SK-N-SH (cell line): ENCODE measurements around the gene ZDHHC11B. TPM values are rescaled to one million over a fixed set of nuclear protein-coding genes. Genes with fewer than 3 reads are reported as not detected.
"Not testable (repeated sequence)": the region's sequence is repeated elsewhere in the genome, so short reads cannot be mapped to it uniquely, and the experiment has no call there.

Source experiments
- CTCF ChIA-PET: fragments of 300-600, 350-600 bp; formaldehyde crosslinking; extraction: SDS; loops from one replicate; lab custom pipeline; 2021; lab: Yijun Ruan, JAX
- POLR2A ChIA-PET: fragments of 350-600 bp; sonication (Branson Sonifier 250); formaldehyde crosslinking; extraction: SDS; loops from one replicate; lab custom pipeline; 2020; ENCODE audit warnings: antibody characterized with exemption, inconsistent platforms; lab: Yijun Ruan, JAX
- DNase-seq: peaks from one replicate; pipeline ENCODE4 v3.0.0; 2012
- H2AFZ ChIP-seq: fragments of 200-600 bp; sonication (generic); 2 replicates; pipeline ENCODE4 v1.8.1; 2016; ENCODE audit warnings: antibody characterized with exemption, mild to moderate bottlenecking, low read depth
- H3F3A ChIP-seq: fragments of 200-600 bp; sonication (generic); replicated peaks from 2 replicates; pipeline ENCODE3; 2016; ENCODE audit warnings: antibody characterized with exemption, mild to moderate bottlenecking; ENCODE audit not compliant: insufficient read depth
- H3K27ac ChIP-seq, 2 experiments: fragments of 200-500 bp in 1 of 2; fragments of 200-600 bp in 1 of 2; sonication (Bioruptor generic) in 1 of 2; sonication (generic), shearing (Covaris generic) in 1 of 2; 2 replicates each; pipeline versions ENCODE4 v1.5.1 to v1.6.1; 2014 to 2016; ENCODE audit warnings: low read depth in 2 of 2, inconsistent platforms in 1 of 2, low read length in 1 of 2, mild to moderate bottlenecking in 1 of 2, mixed read lengths in 1 of 2
- H3K27me3 ChIP-seq: fragments of 200-600 bp; sonication (generic), shearing (Covaris generic); 2 replicates; pipeline ENCODE4 v1.6.1; 2016; ENCODE audit warnings: mixed run types; ENCODE audit not compliant: insufficient read depth
- H3K36me3 ChIP-seq, 2 experiments: fragments of 200-500 bp in 1 of 2; fragments of 200-600 bp in 1 of 2; sonication (Bioruptor generic) in 1 of 2; sonication (generic) in 1 of 2; replicated peaks in 1 of 2; 2 replicates each; pipeline versions ENCODE3 to v1.5.1; 2014 to 2016; ENCODE audit warnings: low read length in 1 of 2, mild to moderate bottlenecking in 1 of 2; ENCODE audit not compliant: insufficient read depth in 2 of 2, control insufficient read depth in 1 of 2
- H3K4me1 ChIP-seq, 2 experiments: fragments of 200-500 bp in 1 of 2; fragments of 200-600 bp in 1 of 2; sonication (Bioruptor generic) in 1 of 2; sonication (generic), shearing (Covaris generic) in 1 of 2; 2 replicates each; pipeline versions ENCODE4 v1.5.1 to v1.6.1; 2014 to 2016; ENCODE audit warnings: low read depth in 1 of 2, low read length in 1 of 2, mixed run types in 1 of 2; ENCODE audit not compliant: insufficient read depth in 2 of 2, control insufficient read depth in 1 of 2
- H3K4me2 ChIP-seq: fragments of 200-600 bp; sonication (generic), shearing (Covaris generic); 2 replicates; pipeline ENCODE4 v1.6.1; 2017; ENCODE audit warnings: mixed run types
- H3K4me3 ChIP-seq, 2 experiments: fragments of 200-500 bp in 1 of 2; fragments of 200-600 bp in 1 of 2; sonication (Bioruptor generic) in 1 of 2; sonication (generic), shearing (Covaris generic) in 1 of 2; 2 replicates each; pipeline versions ENCODE4 v1.5.1 to v1.8.1; 2014 to 2016; ENCODE audit warnings: low read depth in 2 of 2, inconsistent platforms in 1 of 2, low read length in 1 of 2, mild to moderate bottlenecking in 1 of 2, mixed read lengths in 1 of 2, moderate library complexity in 1 of 2
- H3K79me2 ChIP-seq: fragments of 200-600 bp; sonication (generic); 2 replicates; pipeline ENCODE4 v1.8.1; 2017; ENCODE audit warnings: mild to moderate bottlenecking; ENCODE audit not compliant: insufficient read depth
- H3K9ac ChIP-seq: fragments of 200-600 bp; sonication (generic); 2 replicates; pipeline ENCODE4 v1.6.1; 2017; ENCODE audit warnings: mixed run types
- H3K9me2 ChIP-seq: fragments of 200-600 bp; sonication (generic); 2 replicates; pipeline ENCODE4 v1.6.1; 2017; ENCODE audit warnings: mixed run types
- H3K9me3 ChIP-seq: fragments of 200-600 bp; sonication (generic); 2 replicates; pipeline ENCODE4 v1.6.1; 2017; ENCODE audit warnings: mixed run types, mild to moderate bottlenecking, moderate library complexity
- H4K20me1 ChIP-seq: fragments of 200-600 bp; sonication (generic); 2 replicates; pipeline ENCODE4 v1.6.1; 2017; ENCODE audit warnings: mild to moderate bottlenecking, mixed run types; ENCODE audit not compliant: insufficient read depth
- EZH2phosphoT487 ChIP-seq: fragments of 200-600 bp; sonication (generic); IDR thresholded peaks from 2 replicates; pipeline ENCODE4 v1.6.1; 2017; ENCODE audit warnings: low read depth, mixed run types, mild to moderate bottlenecking, antibody characterized with exemption, moderate library complexity, borderline replicate concordance
- WGBS: methylation state at CpG from one replicate; pipeline ENCODE4 v1.1.6; 2017; ENCODE audit warnings: low lambda C conversion rate; 5-methylcytosine and 5-hydroxymethylcytosine counted together
- polyA plus RNA-seq, 3 experiments: library from polyadenylated mRNA; depleted of rRNA; stranded (reverse); fragments of >200 nt; gene quantifications; 2 replicates each; pipeline ENCODE4 v1.2.3, GENCODE V29; 2012
- TF ChIP-seq, protein P1 (sequence below): IDR thresholded peaks from 2 replicates; pipeline ENCODE4 v1.4.0; 2012; ENCODE audit warnings: low read depth, borderline replicate concordance

Gene ZDHHC11B
- polyA plus RNA-seq, 1 of the 3 experiments (the other 2 are of a cell fraction): not detected

DNA sequence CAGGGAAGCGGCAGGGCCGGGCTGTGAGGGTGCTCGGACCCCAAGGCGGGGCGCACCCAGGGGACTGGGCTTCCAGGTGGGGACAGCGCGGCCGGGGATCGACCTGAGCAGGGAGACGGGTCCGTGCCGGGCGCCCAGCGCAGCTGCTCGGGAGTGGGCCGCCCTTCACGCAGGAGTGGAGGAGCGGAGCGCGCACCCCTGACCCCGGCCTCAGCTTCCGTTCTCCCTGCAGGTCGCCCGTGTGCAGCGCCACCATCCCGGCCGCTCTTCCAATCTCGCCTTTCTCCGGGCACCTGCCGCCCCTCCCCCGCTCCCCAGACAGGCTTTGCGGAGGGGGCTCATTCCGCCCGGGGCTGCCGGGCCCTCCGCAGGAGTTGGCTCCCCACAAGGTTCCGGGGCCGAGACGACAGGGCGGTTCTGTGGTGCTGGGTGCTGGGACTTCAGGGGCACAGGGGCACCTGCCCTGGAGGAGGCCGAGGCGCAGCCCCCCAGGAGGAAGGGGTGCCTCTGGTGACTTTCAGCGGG is 714 bp upstream of the ZDHHC11B start:
- peak; percentile 40 for DNase-seq
- H3K36me3 ChIP-seq, H4K20me1 ChIP-seq, H3K79me2 ChIP-seq, H3F3A ChIP-seq, H3K9me3 ChIP-seq, H3K4me1 ChIP-seq, H2AFZ ChIP-seq, H3K27me3 ChIP-seq, H3K9me2 ChIP-seq, POLR2A ChIA-PET, CTCF ChIA-PET, H3K9ac ChIP-seq, H3K27ac ChIP-seq: not testable (repeated sequence)
- Histone ChIP-seq H3K4me2 (peak overlapping the region; percentile 80), H3K4me3 (peak overlapping the region; percentile 50 to 55; a peak in 3 of 4 replicates)
- 3% methylated on average over 18 of the region's 43 CpGs for WGBS

DNA sequence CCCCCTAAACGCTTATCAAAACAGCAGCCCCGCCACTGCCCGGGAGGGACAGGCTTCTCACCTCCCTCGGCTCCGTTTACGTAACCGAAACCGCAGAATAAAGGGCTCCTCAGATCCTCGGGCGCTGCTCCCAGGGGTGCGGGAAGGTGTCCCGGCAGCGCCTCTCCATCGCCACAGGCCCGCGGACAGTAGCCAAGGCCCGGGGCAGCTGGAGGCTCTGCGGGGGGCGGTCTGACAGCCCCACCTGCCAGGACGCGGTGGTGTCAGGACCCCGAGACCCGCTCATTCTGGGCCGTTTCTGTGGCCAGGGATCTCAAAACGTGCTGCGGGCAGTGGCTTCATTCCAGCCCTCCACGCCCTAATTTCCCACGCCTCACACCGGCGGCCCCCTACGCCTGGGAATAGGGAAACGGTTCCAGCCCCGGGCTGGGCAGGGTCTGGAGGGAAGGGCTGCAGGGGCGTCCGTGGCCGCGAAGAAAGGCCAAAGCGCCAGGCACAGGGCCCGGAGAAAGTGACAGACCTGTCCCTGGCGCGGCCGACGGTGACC is 575 bp downstream of the ZDHHC11B start:
- WGBS: 1% methylated on average over 17 of the region's 43 CpGs
- TF ChIP-seq EZH2phosphoT487: 0 out of 2 replicates have a peak, but pooled peaks have one; percentile 45
- Histone ChIP-seq H3K4me3 (peak overlapping the region in 1 of 2 experiments; percentile 55; a peak in 2 of 4 replicates), H3K4me2 (peak overlapping the region; percentile 71)
- H2AFZ ChIP-seq, CTCF ChIA-PET, H3K9me3 ChIP-seq, H3K9me2 ChIP-seq, H3K79me2 ChIP-seq, H3K4me1 ChIP-seq, H4K20me1 ChIP-seq, POLR2A ChIA-PET, H3K27ac ChIP-seq, H3K36me3 ChIP-seq, H3K27me3 ChIP-seq, H3F3A ChIP-seq, H3K9ac ChIP-seq: not testable (repeated sequence)
- peak; percentile 51 for DNase-seq

DNA sequence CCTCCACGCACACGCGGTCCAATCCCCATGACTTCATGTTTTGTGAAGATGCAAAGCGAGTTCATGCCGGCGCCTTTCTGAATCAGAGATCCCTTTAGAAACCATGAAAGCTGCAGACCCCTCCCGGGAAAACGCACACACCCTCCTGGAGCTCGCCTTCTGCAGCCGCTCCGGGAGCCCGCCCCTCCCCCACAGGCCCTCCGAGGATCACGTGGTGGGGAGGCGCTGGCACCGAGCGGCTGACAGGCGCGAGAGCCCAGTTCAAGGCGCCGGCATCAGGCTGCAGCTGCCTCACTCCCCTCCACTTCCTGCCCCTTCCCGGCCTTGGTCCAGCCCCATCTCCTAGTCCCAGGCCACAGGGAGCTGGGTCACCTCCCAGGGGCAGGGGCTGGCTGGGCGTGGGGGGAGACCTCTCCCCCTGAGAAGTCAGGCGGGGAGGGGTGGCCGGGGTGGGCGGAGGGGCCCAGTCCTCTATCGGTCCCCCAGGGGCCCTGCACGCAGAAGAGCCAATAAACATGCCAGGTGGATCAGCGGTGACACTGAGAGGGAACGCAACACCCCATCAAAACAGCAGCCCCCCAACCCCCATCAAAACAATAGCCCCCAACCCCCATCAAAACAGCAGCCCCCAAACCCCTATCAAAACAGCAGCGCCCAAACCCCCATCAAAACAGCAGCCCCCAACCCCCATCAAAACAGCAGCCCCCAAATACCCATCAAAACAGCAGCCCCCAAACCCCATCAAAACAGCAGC is 1.3 kb downstream of the ZDHHC11B start:
- H3K4me1 ChIP-seq, CTCF ChIA-PET: not testable (repeated sequence)

DNA sequence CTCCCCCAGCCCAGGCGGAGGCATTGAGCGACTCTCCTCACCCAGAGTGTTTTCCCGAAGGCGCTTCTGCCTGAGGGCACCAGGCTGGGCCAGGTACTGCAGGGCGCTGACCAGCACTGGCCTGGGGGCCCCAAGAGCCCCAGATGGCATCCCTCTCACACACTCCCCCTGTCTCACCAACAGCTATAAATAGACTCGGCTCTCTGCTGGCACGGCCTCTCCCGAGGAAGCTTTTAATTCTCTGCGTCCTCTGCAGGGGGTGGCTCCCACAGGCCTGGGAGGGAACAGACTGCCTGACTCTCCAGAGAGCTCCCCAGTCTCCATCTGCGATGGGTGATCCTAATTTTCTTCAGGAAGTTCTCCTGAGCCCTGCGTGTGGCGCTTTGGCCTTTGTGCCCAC is 2.2 kb downstream of the ZDHHC11B start:
- H3F3A ChIP-seq, H3K36me3 ChIP-seq, H3K9ac ChIP-seq, H3K27ac ChIP-seq, H3K4me2 ChIP-seq, H2AFZ ChIP-seq, H3K4me3 ChIP-seq, H3K79me2 ChIP-seq, H3K9me2 ChIP-seq, H4K20me1 ChIP-seq, DNase-seq, H3K4me1 ChIP-seq, H3K27me3 ChIP-seq, POLR2A ChIA-PET, CTCF ChIA-PET, H3K9me3 ChIP-seq: not testable (repeated sequence)
- WGBS: no CpG with 5 or more reads among the region's 12 CpGs

More for the DNA sequence above, 1.3 kb downstream of the ZDHHC11B start:
- peak overlapping the region; percentile 23; the same call in 1 of the 2 replicates for H3K4me2 ChIP-seq
- H3K9me2 ChIP-seq, H4K20me1 ChIP-seq, H3K27ac ChIP-seq, DNase-seq, H3K36me3 ChIP-seq, H3K9me3 ChIP-seq, H2AFZ ChIP-seq, POLR2A ChIA-PET, H3K4me3 ChIP-seq, H3K79me2 ChIP-seq, H3K27me3 ChIP-seq, H3K9ac ChIP-seq, H3F3A ChIP-seq: not testable (repeated sequence)
- TF ChIP-seq, protein P1, sequence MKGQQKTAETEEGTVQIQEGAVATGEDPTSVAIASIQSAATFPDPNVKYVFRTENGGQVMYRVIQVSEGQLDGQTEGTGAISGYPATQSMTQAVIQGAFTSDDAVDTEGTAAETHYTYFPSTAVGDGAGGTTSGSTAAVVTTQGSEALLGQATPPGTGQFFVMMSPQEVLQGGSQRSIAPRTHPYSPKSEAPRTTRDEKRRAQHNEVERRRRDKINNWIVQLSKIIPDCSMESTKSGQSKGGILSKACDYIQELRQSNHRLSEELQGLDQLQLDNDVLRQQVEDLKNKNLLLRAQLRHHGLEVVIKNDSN: peak; percentile 66; the same call in 1 of the 2 replicates
- WGBS: 11% methylated on average over 31 of the region's 31 CpGs

DNA sequence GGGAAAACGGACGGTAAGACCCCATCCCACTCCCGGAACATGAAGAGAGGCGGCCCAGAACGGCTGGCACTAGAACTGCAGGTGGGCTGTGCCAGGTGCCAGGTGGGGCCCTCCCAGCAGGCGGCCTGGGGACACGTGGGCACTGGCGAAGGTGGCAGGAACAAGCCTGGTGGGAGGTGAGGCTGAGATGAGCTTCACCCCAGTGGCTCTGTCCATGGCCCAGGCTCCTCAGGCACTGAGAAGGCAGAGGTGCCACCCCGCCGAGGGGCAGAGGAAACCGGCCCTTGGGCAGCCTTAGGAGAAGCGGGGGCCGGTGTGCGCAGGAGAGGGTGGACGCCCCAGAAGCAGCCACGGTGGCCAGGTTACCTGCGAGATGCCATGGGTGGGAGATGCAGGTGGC is 4.0 kb downstream of the ZDHHC11B start:
- CTCF ChIA-PET, H3K27ac ChIP-seq, H3K4me3 ChIP-seq, H3K36me3 ChIP-seq, H3F3A ChIP-seq, H2AFZ ChIP-seq, H3K79me2 ChIP-seq, POLR2A ChIA-PET, H3K9ac ChIP-seq, H3K4me2 ChIP-seq, H3K9me3 ChIP-seq, H3K9me2 ChIP-seq, H4K20me1 ChIP-seq, DNase-seq, H3K4me1 ChIP-seq, H3K27me3 ChIP-seq: not testable (repeated sequence)
- WGBS: 77% methylated on average over 15 of the region's 17 CpGs

DNA sequence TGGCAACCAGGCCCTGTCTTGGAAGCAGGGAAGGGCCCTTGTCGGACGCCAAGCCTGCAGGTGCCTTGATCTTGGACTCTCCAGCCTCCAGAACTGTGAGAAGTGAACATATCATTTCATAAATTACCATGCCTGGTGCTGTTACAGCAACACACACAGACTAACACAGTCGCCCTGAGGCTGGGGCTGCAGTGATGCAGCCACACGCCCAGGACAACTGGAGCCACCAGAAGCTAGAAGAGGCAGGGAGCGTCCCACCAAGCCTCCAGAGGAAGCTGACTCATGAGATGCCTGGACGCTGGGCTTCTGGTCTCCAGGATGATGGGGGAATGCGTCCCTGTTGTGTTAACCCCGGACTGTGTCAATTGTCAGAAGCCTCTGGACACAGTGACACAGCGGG is 5.6 kb downstream of the ZDHHC11B start:
- H3K27me3 ChIP-seq, H2AFZ ChIP-seq, H3K36me3 ChIP-seq, POLR2A ChIA-PET, H3K4me1 ChIP-seq, H3F3A ChIP-seq, H3K4me3 ChIP-seq, H3K9me3 ChIP-seq, H3K9ac ChIP-seq, H4K20me1 ChIP-seq, DNase-seq, CTCF ChIA-PET, H3K27ac ChIP-seq, H3K4me2 ChIP-seq, H3K79me2 ChIP-seq, H3K9me2 ChIP-seq: not testable (repeated sequence)
- 38% methylated on average over 3 of the region's 9 CpGs for WGBS
